HG02798 (cell line): ENCODE measurements around the gene RAG2.

Source experiments
- ATAC-seq: cut with Tn5 transposase; IDR thresholded peaks from one replicate; pipeline ENCODE4 v1.9.1; 2021; ENCODE audit warnings: mild to moderate bottlenecking; ENCODE audit not compliant: unreplicated experiment, poor library complexity

RAG2 gene

DNA sequence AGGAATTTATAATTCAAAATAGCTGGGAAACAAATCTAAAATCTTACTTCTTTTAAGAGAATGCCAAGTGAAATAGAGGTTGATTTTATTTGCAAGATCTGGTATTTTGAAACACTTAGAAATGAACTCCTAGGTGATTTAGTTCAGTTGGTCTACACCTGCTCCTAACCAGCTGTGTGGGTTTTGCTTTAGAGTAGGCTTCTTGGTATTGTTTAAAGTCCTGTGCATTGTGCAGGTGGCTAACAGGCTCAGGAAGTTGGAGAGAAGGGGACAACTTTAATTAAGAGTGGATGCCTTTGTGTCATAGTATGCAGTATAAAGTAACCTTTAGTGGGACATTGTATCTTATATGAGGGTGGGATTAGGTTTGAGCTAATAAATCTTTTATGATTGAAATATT lies 4.1 kb upstream of the RAG2 start:
- ATAC-seq, result no peak

DNA sequence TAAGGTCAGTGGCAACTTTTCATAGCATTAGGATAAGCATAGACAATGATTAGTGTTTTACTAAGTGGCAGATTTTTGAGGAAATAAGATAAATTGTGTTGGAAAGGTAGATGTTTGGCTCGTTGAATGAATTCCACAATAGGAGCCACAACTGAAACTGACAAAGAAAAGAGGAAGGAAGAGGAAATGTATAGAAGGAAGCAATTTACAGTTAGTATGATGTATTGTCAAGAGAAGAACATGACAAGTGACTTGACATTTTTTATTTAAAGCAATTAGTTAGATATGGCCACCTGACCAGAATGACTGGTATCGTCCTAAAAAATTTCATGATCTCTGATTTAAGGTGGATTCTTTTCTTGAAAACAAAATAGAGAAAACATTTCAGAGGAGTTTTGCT lies 3.1 kb upstream of the RAG2 start:
- no peak for ATAC-seq

DNA sequence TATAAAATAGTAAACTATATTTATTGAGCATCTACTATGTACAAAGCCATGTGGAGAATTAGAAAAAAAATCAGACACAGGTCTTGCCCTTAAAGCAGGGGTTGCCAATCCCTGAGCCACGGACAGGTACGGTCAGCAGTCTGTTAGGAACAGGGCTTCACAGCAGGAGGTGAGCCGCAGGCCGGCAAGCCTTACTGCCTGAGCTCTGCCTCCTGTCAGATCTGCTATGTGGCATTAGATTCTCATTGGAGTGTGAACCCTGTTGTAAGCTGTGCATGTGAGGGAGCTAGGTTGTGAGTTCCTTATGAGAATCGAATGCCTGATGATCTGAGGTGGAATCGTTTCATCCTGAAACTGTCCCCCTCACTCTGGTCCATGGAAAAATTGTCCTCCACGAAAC lies 2.1 kb upstream of the RAG2 start:
- ATAC-seq, result no peak

DNA sequence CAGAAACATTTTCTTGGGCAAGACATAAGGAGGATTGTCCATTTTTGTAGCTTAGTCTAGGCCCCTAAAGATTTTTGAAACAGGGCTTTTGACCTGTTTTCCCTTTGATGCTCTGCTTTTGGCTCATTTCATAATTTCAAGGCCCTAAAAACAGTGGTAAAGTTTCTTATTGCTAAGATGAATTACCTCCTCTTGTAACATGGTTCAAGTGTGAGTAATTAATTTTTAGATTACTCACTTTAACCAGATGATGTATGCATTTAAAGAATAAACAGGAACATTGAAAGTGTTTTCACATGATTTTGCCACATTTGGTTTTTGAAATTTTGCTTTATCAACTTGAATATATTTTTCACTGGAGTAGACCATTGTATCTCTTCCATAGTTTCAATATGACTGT lies 1.2 kb downstream of the RAG2 start:
- ATAC-seq, result no peak

DNA sequence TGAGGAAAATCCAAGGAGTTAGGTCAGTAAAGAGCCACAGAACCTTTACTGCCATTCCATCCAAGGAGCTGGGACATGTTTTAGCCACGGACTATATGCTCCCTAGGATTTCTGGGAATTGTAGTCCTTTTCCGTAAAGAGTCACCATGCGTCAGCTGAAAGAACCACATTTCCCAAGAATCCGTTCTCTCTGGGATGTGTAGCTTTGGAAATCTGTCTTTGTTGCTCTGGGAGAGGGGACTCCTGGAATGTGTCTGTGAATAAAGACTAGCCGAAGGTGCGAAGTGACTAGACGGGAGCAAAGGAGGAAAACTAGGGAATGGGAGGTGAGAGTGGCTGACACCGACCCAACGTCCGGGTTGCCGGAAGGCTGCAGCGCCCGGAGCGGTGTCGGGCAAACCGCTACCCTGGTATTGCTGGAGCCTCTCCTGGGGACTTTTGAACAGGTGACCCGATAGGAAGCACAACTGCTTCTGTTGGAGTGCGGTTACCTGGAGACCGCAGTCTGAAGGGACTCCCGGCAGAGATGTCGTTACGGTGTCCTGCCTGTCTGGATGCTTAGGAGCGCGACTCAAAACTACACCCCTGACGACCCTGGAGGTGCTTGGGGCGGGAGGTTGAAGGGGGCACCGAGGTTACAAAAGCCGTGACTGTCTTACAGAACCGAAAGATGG lies 3.6 kb downstream of the RAG2 start, which contains the start of gene IFTAP:
TSS of gene IFTAP (plus strand) at position 187 of the 674 bp plus-strand sequence. CDS start 15,602 bp downstream, outside the sequence.
- peak; percentile 92 for ATAC-seq

DNA sequence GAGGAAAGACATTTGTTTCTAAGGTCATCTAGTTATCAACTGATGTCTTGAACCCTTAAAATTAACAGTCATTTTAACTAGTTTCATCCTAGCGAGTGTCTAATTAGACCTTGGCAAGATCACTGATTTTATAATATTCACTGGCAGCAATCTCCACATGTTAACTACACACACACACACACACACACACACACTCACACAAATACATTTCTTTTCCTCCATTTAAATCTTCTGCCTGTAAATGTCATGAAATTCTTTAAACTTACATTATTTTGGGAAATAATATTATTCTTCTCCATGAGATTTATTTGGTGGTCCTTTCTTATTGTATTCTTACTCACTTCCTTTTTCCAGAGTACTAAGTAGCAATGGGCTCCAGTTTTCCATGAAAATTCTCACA lies 6.6 kb downstream of the RAG2 start:
- no peak for ATAC-seq

DNA sequence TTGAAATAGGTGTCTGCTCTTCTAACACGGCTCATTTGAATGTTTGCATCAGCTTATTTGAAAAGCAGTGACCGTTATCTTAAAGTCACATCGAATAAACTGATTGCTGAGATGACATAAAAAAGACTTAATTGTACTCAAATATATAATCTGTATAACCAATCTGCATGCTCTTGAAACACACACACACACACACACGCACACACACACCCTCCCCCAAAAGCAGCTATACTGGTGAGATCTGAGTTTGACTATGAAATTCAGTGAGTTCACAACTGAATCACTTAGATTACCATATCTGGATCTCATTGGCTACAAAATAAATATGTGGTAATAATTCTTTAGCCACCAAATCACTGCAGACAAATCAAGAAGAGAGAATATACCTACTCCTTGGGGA lies 7.5 kb downstream of the RAG2 start:
- no peak for ATAC-seq

DNA sequence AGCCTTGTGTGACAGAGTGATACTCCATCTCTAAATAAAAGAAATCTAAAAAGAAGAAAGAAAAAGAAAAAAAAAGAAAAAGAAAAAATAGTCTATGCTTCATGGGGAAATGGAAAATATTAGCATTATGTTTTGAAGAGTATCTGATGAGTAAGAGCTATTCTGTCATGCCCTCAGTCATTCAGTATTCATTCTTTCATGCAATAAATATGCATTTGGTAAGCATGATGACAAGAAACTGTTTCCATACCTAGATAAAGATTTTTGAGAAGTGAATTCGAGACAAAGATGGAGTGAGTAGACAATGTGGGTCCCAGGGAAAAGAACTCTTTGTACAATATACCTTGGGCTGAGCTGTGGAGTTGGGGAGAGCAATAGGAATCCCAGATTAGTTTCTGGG lies 9.9 kb downstream of the RAG2 start:
- no peak for ATAC-seq

DNA sequence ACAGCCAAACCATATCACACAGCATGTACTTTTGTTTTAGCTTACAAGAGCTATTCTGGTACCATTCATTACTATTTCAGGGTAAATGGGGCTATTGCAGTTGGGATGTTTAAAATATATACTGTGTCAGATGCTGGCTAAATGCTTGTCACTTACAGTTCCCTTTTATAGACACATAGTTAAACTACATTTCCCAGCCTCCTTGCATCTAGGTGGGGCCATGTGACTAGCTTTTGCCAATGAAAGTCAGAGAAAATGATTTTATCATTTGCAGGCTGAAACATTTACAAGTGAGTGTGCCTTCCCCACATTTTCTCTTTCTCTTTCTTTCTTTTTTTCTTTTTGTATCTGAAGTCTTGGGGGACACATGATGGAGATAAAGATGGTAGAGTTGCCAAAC lies 11.5 kb downstream of the RAG2 start:
- no peak for ATAC-seq

DNA sequence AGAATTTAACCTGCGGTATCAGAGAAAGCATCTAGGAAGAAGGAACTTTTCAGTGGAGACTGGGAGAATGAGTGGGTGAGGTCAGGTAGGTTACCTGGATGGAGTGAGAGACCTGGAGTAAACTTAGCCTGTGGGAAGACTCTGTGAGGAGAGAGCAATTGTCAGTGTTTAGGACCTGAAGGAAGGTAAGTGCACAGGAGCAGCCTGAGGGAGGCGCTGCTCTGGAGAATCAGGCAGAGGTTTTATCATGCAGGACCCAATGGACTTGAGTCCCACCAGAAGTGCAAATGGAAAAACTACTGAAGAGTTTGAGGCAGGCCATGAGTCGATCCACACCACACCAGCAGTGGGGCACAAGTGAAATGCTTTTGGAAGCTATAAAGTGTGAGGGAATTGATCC lies 14.4 kb downstream of the RAG2 start:
- ATAC-seq, result no peak

DNA sequence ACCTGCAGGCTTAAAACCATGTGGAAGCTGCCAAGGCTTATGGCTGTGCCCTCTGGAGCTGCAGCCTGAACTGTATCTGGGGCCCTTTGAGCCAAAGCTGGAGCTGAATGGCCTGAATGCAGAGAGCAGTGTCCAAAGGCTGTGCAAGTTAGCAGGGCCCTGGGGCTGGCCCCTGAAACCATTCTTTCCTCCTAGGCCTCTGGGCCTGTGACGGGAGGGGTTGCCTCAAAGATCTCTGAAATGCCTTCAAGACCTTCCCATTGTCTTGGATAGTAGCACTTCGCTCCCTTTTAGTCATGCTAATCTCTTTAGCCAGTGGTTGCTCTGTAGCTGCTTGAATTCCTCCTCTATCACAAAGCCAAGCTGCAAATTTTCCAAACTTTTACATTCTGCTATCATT lies 16.5 kb downstream of the RAG2 start:
- no peak for ATAC-seq

DNA sequence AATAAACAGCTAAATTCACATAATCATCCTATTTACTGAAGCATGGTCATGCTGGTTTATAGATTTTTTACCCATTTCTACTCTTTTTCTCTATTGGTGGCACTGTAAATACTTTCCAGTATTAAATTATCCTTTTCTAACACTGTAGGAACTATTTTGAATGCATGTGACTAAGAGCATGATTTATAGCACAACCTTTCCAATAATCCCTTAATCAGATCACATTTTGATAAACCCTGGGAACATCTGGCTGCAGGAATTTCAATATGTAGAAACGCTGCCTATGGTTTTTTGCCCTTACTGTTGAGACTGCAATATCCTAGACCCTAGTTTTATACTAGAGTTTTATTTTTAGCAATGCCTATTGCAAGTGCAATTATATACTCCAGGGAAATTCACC lies 19.6 kb downstream of the RAG2 start:
- no peak for ATAC-seq

DNA sequence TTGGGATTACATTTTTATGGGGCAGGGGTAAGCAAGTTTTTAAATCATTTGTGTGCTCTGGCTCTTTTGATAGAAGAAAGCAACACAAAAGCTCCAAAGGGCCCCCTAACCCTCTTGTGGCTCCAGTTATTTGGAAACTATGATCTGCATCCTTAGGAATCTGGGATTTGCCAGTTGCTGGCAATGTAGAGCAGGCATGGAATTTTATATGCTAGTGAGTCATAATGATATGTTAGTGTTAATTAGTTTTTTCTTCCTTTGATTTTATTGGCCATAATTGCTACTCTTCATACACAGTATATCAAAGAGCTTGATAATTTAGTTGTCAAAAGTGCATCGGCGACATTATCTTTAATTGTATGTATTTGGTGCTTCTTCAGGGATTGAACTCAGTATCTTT lies 20.2 kb downstream of the RAG2 start:
- ATAC-seq, result no peak

DNA sequence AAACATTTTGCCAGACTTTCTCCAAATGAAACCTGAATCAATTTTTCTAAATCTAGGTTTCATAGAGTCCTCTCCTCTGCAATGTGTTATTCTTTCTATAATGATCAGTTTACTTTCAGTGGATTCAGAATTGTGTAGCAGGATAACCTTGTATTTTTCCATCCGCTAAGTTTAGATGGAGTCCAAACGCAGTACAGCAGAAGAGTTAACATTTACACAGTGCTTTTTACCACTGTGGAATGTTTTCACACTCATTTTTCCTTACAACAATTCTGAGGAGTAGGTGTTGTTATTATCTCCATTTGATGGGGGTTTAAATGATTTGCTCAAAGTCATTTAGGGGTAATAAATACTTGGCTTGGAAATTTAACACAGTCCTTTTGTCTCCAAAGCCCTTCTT lies 20.7 kb downstream of the RAG2 start:
- no peak for ATAC-seq

DNA sequence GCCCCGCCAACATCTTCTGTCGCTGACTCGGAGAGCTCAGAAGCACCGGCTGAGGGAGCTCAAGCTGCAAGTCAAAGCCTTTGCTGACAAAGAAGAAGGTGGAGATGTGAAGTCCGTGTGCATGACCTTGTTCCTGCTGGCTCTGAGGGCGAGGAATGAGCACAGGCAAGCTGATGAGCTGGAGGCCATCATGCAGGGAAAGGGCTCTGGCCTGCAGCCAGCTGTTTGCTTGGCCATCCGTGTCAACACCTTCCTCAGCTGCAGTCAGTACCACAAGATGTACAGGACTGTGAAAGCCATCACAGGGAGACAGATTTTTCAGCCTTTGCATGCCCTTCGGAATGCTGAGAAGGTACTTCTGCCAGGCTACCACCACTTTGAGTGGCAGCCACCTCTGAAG lies 23.6 kb downstream of the RAG2 start:
- ATAC-seq, result no peak

DNA sequence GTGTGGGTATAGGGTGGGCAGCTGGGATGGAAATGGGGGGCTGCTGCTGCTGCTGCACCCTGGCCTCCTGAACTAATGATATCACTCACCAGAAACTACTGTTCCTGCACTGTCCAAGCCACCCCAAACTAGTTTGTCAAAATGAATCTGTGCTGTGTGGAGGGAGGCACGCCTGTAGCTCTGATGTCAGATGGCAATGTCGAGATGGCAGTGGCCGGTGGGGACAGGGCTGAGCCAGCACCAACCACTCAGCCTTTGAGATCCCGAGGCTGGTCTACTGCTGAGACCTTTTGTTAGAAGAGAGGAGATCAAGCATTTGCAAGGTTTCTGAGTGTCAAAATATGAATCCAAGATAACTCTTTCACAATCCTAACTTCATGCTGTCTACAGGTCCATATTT lies 28.9 kb downstream of the RAG2 start:
- no peak for ATAC-seq

DNA sequence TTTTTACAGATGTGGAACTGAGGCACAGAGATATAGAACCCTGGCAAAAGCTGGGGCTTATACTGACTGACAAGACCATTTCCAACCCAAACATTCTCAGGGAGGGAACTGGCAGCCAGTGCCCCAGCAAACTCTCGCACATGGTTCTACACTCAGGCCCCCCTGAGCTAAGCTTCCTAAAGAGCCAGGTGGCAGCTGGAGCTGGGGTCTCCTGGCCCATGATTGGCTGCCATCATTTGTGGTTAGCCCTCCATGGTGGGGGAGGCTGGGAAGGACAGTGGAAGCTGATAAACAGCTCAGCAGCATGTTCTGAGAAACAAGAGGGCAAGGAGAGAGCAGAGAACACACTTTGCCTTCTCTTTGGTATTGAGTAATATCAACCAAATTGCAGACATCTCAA lies 30.3 kb downstream of the RAG2 start, which contains the start of gene RAG1:
TSS of gene RAG1 (plus strand) at position 314 of the 400 bp plus-strand sequence. CDS start 5,298 bp downstream, outside the sequence.
- no peak for ATAC-seq

DNA sequence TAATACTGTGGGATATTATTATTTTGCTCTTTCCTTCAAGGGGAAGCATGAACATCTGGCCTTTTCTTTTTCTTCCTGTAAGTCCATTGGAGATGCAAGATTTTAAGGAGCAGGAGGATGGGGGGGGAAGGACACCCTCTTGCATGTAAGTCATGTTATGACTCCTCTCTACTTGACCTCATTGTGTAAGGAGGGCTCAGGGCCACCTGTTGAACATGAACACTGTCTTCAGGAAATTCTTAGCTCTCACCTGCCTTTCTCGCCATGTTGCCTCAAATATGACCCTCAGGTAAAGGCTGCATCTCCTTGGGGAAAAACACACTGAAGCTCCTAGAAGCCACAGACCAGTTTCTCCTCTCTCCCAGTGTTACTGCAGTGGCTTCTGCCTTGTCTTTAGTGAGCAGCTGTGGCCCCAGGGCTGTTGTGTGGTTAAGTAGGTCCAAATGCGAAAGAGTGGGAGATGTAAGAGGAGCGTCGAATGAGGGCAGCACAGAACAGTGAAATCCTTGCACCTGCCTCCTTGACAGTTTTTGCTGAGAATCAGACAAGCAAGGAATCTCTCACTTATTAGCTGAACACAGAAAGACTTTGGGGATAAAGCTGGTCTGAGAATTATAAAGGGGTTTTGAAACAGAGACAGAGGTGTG lies 31.5 kb downstream of the RAG2 start:
- no peak for ATAC-seq

DNA sequence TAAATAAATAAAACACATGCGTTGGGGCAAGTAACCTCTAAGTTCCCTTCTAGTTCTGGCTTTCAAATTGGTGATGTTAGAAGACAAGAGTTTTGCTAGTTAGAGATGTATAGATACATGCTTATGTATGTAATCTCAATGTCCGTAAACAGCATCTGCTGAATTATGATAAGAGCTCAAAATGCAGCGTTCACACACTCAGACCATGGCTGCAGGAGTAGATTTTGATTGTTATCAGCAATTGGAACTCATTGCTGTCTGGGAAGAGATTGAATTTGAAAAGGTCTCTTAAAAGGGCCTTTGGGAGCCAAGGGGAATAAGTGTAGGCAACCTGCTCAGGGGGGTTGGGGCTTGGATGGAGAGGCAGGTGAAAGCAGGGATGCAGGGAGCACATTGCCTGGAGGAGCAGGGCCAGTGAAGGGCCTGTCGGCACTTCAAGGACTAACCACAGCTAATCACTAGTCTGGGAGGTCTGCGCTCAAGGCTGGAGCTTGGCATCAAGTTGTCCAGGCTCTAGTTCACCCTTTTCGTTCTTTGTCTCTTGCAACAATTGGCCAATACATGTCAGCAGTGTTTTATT lies 32.9 kb downstream of the RAG2 start:
- ATAC-seq, result no peak

DNA sequence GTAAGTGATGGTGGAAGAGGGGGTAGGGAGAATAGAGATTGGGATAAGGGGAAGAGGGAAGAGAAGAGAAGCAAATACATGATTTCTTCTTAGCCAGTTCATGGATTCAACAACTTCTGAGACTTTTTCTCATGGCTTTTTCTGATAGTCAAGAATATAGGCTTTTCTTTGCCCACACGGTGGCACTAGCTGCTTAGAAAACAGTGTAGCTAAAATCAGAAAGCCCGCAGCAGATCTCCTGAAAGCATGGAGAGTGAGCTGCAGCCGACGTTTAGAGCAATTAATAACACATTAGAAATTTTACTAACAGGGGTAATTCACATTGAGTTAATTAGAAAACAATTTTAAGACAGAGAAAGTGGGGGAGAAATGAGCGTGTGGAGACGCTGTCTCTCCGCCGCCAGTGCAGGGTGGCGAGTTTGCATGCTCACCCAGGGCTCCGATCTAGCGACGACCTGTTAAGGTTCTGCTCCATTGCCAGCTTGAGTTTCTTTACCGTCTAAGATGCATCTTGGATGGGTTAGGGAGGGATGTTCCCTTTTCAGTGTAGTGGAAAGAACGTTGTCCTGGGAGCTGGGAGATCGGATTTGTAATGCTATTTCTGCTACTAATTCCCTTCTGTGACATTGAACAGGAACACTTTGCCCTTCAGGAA lies 33.5 kb downstream of the RAG2 start:
- peak; percentile 55 for ATAC-seq
